GM12864 (cell line): ENCODE data around the gene TMEM229B.

Experiments
- DNase-seq: peaks from one replicate; pipeline ENCODE4 v3.0.0-alpha.2; 2011; ENCODE audit warnings: low read depth
- H3K4me3 ChIP-seq: 2 replicates; pipeline ENCODE4 v1.5.1; 2011; ENCODE audit warnings: mild to moderate bottlenecking, low read depth, low read length, control low read depth
- TF ChIP-seq, protein P1 (sequence below): IDR thresholded peaks from 2 replicates; pipeline ENCODE4 v1.5.1; 2011; ENCODE audit warnings: low read depth, mild to moderate bottlenecking, moderate library complexity, low read length, control low read depth, inconsistent platforms; ENCODE audit errors: missing control alignments

TMEM229B gene

GRCh38 chr14:67469954-67470353 lies 18.6 kb downstream of the TMEM229B start:
- TF ChIP-seq, protein P1, sequence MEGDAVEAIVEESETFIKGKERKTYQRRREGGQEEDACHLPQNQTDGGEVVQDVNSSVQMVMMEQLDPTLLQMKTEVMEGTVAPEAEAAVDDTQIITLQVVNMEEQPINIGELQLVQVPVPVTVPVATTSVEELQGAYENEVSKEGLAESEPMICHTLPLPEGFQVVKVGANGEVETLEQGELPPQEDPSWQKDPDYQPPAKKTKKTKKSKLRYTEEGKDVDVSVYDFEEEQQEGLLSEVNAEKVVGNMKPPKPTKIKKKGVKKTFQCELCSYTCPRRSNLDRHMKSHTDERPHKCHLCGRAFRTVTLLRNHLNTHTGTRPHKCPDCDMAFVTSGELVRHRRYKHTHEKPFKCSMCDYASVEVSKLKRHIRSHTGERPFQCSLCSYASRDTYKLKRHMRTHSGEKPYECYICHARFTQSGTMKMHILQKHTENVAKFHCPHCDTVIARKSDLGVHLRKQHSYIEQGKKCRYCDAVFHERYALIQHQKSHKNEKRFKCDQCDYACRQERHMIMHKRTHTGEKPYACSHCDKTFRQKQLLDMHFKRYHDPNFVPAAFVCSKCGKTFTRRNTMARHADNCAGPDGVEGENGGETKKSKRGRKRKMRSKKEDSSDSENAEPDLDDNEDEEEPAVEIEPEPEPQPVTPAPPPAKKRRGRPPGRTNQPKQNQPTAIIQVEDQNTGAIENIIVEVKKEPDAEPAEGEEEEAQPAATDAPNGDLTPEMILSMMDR = no peak
- no peak for DNase-seq

DNA sequence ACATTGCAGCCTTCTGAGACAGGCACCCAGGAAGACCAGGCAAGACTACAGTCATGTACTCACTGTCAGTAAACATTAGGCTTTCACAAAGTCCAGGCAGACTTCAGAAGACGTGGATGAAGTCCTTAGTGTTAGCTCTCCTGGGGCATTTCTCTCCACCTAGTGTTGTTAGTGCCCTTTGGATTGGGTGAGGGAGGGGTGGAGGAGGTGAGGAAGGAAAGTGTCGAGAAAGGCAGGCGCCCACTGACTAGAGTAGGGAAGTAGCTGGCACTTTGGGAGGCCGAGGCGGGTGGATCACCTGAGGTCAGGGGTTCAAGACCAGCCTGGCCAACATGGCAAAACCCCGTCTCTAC lies 20.2 kb downstream of the TMEM229B start:
- TF ChIP-seq, protein P1 = no peak
- DNase-seq = no peak
- no peak overlapping the region for H3K4me3 ChIP-seq

More at GRCh38 chr14:67469954-67470353, 18.6 kb downstream of the TMEM229B start:
- no peak overlapping the region for H3K4me3 ChIP-seq

DNA sequence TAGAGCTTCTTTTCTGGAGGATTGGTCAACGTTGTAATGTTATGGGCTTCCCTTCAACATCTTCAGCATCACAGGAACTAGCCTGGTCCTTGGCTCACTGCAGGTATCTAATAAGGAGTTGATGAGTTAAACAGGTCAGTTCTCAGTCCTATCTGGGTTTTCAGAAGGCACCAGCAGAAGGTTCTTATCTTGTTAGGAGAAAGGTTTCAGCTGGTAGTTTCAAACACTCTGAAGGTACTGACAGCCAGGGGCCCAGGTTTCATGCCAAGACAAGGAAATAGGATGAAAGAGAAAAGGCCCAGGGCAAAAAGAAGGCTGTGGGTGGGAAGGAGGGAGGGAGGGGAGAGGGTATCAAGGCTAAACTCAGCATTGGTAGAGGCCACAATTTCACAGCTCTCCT lies 21.4 kb downstream of the TMEM229B start:
- TF ChIP-seq, protein P1 = no peak
- no peak for DNase-seq
- H3K4me3 ChIP-seq = no peak overlapping the region

DNA sequence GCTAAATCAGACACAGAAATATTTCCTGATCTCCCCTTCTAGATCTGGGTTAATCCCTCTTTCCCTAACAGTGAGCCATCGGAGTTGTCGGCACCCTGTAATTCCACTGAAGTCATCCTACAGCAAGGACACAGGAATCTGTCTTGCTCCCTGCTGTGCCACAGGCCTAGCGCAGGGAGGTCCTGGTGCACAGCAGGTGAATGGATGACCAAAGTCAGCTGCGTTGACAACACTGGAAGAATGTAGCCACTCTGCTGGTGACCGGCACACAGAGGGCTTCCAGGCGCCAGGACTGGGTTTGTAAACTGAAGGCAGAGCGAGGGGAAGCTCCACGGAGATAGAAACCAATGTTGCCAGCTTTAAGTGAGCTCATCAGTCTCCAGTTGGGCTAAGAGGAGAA lies 23.6 kb downstream of the TMEM229B start:
- TF ChIP-seq, protein P1 = no peak
- no peak for DNase-seq
- no peak overlapping the region for H3K4me3 ChIP-seq

- TF ChIP-seq, protein P1 = no peak
These were observed 24.1 kb downstream of the TMEM229B start for GRCh38 chr14:67464377-67464776.

DNA sequence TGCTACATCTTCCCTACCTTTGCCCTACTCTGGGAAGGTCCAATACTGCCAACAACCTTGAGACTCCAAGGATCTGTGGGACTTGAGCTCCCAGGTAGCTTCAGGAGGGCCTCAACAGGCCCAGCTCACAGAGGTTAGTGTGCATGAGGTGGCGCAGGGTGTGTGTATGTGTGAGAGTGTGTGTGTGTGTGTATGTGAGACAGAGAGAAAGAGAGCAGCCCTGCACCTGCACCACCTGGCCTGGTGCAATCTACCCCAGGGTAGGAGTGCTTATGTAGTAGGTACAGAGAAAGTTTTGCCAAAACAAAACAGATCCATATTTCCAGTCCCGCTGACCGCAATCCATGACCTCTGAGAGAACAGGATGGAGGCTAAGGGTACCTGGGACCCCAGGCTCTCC lies 24.6 kb downstream of the TMEM229B start:
- no peak overlapping the region for H3K4me3 ChIP-seq
- DNase-seq = no peak

More at GRCh38 chr14:67464377-67464776, 24.1 kb downstream of the TMEM229B start:
- DNase-seq = no peak
- H3K4me3 ChIP-seq = no peak overlapping the region

DNA sequence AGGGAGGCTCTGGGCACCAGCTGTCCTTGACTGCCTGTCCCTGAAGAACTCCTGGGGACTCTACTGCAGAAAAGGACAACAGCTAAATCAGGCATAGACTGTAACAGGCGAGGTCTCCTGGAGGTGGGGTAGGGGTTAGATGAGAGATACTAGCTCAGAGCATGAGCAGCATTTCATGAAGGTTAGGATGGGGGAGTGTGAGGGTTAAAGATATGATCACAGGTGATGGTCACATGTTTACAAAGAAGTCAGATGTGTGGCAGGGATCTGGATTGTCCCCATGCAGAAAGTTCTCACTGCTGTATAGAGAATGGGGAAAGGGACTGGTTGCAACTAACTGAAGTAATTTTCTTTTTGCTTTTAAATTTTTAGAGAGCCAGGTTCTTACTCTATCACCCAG lies 26.5 kb downstream of the TMEM229B start:
- DNase-seq = no peak
- no peak overlapping the region for H3K4me3 ChIP-seq
- TF ChIP-seq, protein P1 = no peak

More for the DNA sequence above, 24.6 kb downstream of the TMEM229B start:
- TF ChIP-seq, protein P1 = no peak
